Ovary (tissue), 9 donors: ENCODE data around the gene NT5DC3. TPM values are rescaled to one million over a fixed set of nuclear protein-coding genes. Genes with fewer than 3 reads are reported as not detected.

Experiments used
- DNase-seq, 5 donors: peaks; one replicate each; pipeline ENCODE4 v3.0.0-alpha.2; 2019 to 2020
- H3K27ac ChIP-seq, 2 donors: fragments of 200-600 bp; one replicate each; pipeline versions ENCODE4 v1.5.1 to v1.8.0; 2019 to 2022
- H3K27me3 ChIP-seq: fragments of 200-600 bp; one replicate; pipeline ENCODE4 v1.8.0; 2022
- H3K36me3 ChIP-seq: fragments of 200-600 bp; sonication (generic); one replicate; pipeline ENCODE4 v1.5.1; 2019
- H3K4me1 ChIP-seq: one replicate; pipeline ENCODE4 v1.8.1; 2013; ENCODE audit warnings: mild to moderate bottlenecking, moderate library complexity; ENCODE audit not compliant: insufficient read depth
- H3K4me3 ChIP-seq: fragments of 200-600 bp; sonication (generic); one replicate; pipeline ENCODE4 v1.5.1; 2017
- H3K9me3 ChIP-seq, 2 donors: fragments of 200-600 bp in 1 of 2; sonication (generic) in 1 of 2; one replicate each; pipeline versions ENCODE4 v1.5.1 to v1.8.1; 2013 to 2019; ENCODE audit warnings: mild to moderate bottlenecking in 1 of 2, moderate library complexity in 1 of 2
- CTCF ChIP-seq, 3 donors: fragments of 450-650 bp in 2 of 3; fragments of 200-600 bp in 1 of 3; IDR thresholded peaks; one replicate each; pipeline versions ENCODE4 v1.5.1 to v1.8.0; 2016 to 2022; ENCODE audit warnings: antibody characterized with exemption in 3 of 3, mild to moderate bottlenecking in 1 of 3
- EP300 ChIP-seq: sonication (generic); formaldehyde crosslinking; IDR thresholded peaks from one replicate; pipeline ENCODE4 v1.6.1; 2017; ENCODE audit warnings: antibody characterized with exemption
- POLR2A ChIP-seq: fragments of 450-650 bp; IDR thresholded peaks from one replicate; pipeline ENCODE4 v1.6.1; 2017; ENCODE audit warnings: antibody characterized with exemption, mild to moderate bottlenecking, moderate library complexity
- WGBS, 3 donors: extraction: QIAGEN DNeasy Blood & Tissue Kit in 1 of 3; methylation state at CpG; one replicate each; pipeline versions ENCODE4 v1.1.5 to v1.1.7; 2013 to 2017; 5-methylcytosine and 5-hydroxymethylcytosine counted together
- intact Hi-C, 4 donors: fragments of 100-400 bp; cut with DNase I; formaldehyde crosslinking; loops; one replicate each; pipeline versions ENCODE4 v1.11.0 to v1.15.1; 2022 to 2023
- polyA plus RNA-seq, 2 donors: library from polyadenylated mRNA; stranded (reverse); fragments of 200-250 nt in 1 of 2; fragments of 350-450 nt in 1 of 2; fragmentation: Illumina TruSeq in 1 of 2; extraction: RNeasy Lipid Tissue Mini Kit (QIAGEN cat#74804) in 1 of 2; gene quantifications; one replicate each; pipeline ENCODE4 v1.2.3, GENCODE V29; 2013 to 2014
- total RNA-seq, 7 donors: library from RNA; depleted of rRNA in 2 of 7; stranded (reverse); fragments of >200 nt in 2 of 7; fragmentation: NEBNext Ultra II Directional in 3 of 7; extraction: Animal tissue kit (Norgen Biotek cat#: 25700) in 3 of 7; gene quantifications; one replicate each; pipeline versions ENCODE4 v1.1.0 to v1.2.4, GENCODE V29; 2016 to 2023
- donor health status: DM: no; HTN: no; CAD: no; lungs with moderate emphysema.
- donor health status: DM: no; HTN: no; CAD: no.
- donor health status: Bipolar disorder and iron deficiency.
- donor health status: DM: yes; HTN: yes; CAD: no.
- donor health status: DM: no; HTN: no; CAD: no.
- donor health status: DM: yes; HTN: yes; CAD: no.

Gene NT5DC3
- total and polyA plus RNA-seq, 9 donors: 1.8 to 9.3 (median 7.1) TPM

GRCh38 chr12:103748875-103749274 is 92.2 kb downstream of the NT5DC3 start:
- no peak for DNase-seq
- intact Hi-C loops: no loop called here

DNA sequence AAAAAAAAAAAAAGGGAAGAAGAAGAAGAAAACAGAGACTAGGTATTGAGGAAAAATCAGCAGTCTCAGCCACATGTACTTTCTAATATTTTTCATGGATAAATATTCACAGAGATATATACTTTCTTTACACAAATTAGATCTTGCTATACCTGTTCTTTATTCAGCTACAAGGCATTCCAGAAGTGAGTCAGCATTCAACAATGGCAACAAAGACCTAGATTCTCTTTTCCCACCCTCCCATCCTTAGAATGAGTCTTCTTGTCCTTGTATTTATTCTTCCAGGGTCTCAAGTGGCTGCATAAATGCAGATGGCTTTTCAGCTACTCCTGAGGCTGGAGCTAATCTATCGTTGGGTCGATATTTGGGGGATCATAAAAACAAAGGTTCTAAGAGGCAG is 93.0 kb downstream of the NT5DC3 start:
- H3K36me3 ChIP-seq: no peaks in the 10 kb centered on the region
- no peak overlapping the region for H3K4me3 ChIP-seq
- no peak for DNase-seq
- WGBS, 3 donors: 86 to 95% (median 89%) methylated on average over 2 of the region's 2 CpGs
- no peaks in the 10 kb centered on the region for H3K9me3 ChIP-seq
- no peaks in the 10 kb centered on the region for H3K27me3 ChIP-seq
- TF ChIP-seq EP300 (no peak), POLR2A (no peak), CTCF (IDR thresholded peaks at IDR 0.05) (no peak)
- intact Hi-C loops: no loop called here
- H3K4me1 ChIP-seq: no peaks in the 10 kb centered on the region
- no peak overlapping the region for H3K27ac ChIP-seq

More at GRCh38 chr12:103748875-103749274, 92.2 kb downstream of the NT5DC3 start:
- TF ChIP-seq EP300 (no peak), POLR2A (no peak), CTCF (IDR thresholded peaks at IDR 0.05) (no peak)
- no peak overlapping the region for H3K27ac ChIP-seq
- WGBS, 3 donors: 67 to 84% (median 74%) methylated on average over 12 of the region's 12 CpGs
- H3K36me3 ChIP-seq: no peaks in the 10 kb centered on the region
- H3K4me1 ChIP-seq: no peaks in the 10 kb centered on the region
- H3K4me3 ChIP-seq: no peak overlapping the region
- H3K9me3 ChIP-seq: no peaks in the 10 kb centered on the region
- no peaks in the 10 kb centered on the region for H3K27me3 ChIP-seq

GRCh38 chr12:103745962-103746361 is 95.1 kb downstream of the NT5DC3 start:
- no peak overlapping the region for H3K4me3 ChIP-seq
- WGBS, 3 donors: 67 to 75% (median 73%) methylated on average over 2 of the region's 2 CpGs
- TF ChIP-seq POLR2A (no peak), EP300 (no peak), CTCF (IDR thresholded peaks at IDR 0.05) (no peak)
- no peak overlapping the region for H3K27ac ChIP-seq
- no peaks in the 10 kb centered on the region for H3K9me3 ChIP-seq
- no peak for DNase-seq
- no peaks in the 10 kb centered on the region for H3K4me1 ChIP-seq
- H3K27me3 ChIP-seq: no peaks in the 10 kb centered on the region
- intact Hi-C loops: no loop called here
- no peaks in the 10 kb centered on the region for H3K36me3 ChIP-seq

DNA sequence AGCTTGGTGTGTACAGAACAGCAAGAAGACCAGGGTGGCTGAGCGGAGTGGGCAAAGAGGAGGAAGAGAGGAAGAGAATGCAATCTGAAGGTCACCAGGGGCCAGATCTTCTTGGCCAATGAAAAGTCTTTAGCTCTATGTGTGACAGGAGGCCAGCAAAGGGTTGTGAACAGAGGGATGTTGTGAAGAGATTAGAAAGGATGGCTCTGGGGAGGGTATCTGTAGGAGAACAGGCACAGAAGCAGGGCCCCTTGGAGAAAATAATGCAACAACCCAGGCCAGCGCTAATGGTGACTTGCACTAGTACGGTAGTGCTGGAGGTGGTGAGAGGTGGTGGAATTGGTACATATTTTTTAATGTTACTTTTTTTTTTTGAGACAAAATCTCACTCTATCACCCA is 97.2 kb downstream of the NT5DC3 start:
- Histone ChIP-seq H3K36me3 (no peaks in the 10 kb centered on the region), H3K27me3 (no peaks in the 10 kb centered on the region), H3K4me3 (no peak overlapping the region), H3K27ac (no peak overlapping the region), H3K4me1 (no peaks in the 10 kb centered on the region), H3K9me3 (no peaks in the 10 kb centered on the region)
- no peak for TF ChIP-seq POLR2A
- no peak for TF ChIP-seq CTCF (IDR thresholded peaks at IDR 0.05)
- no peak for TF ChIP-seq EP300
- intact Hi-C loops: no loop called here
- no peak for DNase-seq
- 95 to 98% (median 96%) methylated on average over 3 of the region's 3 CpGs for WGBS, 3 donors
